IPS-18a (cell line): ENCODE data around the gene TINAGL1.

Source experiments
- H3K27ac ChIP-seq: one replicate; pipeline ENCODE4 v1.5.1; 2013; ENCODE audit warnings: low read length
- H3K27me3 ChIP-seq: one replicate; pipeline ENCODE4 v1.6.1; 2013; ENCODE audit warnings: mild to moderate bottlenecking, low read length; ENCODE audit not compliant: control insufficient read depth, insufficient read depth
- H3K36me3 ChIP-seq: one replicate; pipeline ENCODE4 v1.6.1; 2013; ENCODE audit warnings: low read depth, low read length; ENCODE audit not compliant: control insufficient read depth
- H3K4me1 ChIP-seq: one replicate; pipeline ENCODE4 v1.6.1; 2013; ENCODE audit warnings: low read depth, low read length; ENCODE audit not compliant: control insufficient read depth
- H3K4me3 ChIP-seq: one replicate; pipeline ENCODE4 v1.5.1; 2013; ENCODE audit warnings: low read length
- H3K9ac ChIP-seq: one replicate; pipeline ENCODE4 v1.6.1; 2013; ENCODE audit warnings: mild to moderate bottlenecking, low read length, moderate library complexity
- H3K9me3 ChIP-seq: one replicate; pipeline ENCODE4 v1.6.1; 2013; ENCODE audit warnings: low read depth, low read length; ENCODE audit not compliant: control insufficient read depth

The TINAGL1 gene

DNA sequence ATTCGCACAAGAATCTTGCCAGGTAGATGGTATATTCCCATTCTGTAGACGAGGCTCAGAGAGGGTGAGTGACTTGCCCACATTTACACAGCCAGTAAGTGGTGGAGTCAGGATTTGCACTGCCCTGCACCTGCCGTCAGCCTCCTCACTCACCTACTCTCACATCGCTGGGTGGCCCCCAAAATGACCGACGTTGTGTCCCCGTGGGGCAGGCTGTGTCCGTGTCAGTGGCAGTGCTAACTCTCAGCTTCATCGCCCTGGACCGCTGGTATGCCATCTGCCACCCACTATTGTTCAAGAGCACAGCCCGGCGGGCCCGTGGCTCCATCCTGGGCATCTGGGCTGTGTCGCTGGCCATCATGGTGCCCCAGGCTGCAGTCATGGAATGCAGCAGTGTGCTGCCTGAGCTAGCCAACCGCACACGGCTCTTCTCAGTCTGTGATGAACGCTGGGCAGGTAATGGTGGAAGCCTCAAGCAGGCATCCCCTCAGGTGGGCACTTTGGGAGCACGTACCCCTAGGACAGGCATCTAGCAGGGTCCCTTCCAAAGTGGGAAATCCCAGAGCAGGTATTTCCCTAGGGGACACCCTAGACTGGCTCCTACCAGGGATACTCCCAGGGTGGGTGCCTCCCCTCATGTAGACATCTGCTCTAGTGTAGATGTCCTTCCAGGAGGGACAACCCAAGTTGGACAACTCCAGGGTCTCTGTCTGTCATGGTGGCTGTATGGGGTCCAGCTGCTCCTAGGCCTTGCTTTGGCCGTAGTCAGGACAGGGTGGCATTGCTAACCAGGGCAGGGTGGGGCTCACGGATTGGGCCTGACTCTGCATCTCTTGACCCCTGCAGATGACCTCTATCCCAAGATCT is 44.5 kb downstream of the TINAGL1 start:
- H3K4me1 ChIP-seq: no peaks in the 10 kb centered on the region
- H3K36me3 ChIP-seq: no peaks in the 10 kb centered on the region
- no peak overlapping the region for H3K9ac ChIP-seq
- H3K27ac ChIP-seq: no peak overlapping the region
- no peak overlapping the region for H3K4me3 ChIP-seq
- H3K27me3 ChIP-seq: peaks cover 20% of the 10 kb centered on the region
- H3K9me3 ChIP-seq: no peaks in the 10 kb centered on the region

DNA sequence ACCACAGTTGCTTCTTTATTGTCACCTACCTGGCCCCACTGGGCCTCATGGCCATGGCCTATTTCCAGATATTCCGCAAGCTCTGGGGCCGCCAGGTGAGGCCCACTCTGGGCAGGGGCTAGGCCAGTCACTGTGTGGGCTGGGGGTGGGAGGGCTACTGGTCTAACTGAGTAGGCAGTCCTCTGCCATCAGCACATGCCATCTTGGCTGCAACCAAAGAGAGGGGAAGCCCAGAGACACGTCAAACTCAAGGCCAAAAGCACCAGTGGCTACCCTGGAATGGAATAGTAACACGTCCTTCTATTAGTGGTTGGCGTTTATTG is 45.1 kb downstream of the TINAGL1 start:
- Histone ChIP-seq H3K4me3 (no peak overlapping the region), H3K27me3 (peaks cover 14% of the 10 kb centered on the region), H3K4me1 (no peaks in the 10 kb centered on the region), H3K9me3 (no peaks in the 10 kb centered on the region), H3K36me3 (no peaks in the 10 kb centered on the region), H3K9ac (no peak overlapping the region), H3K27ac (no peak overlapping the region)

DNA sequence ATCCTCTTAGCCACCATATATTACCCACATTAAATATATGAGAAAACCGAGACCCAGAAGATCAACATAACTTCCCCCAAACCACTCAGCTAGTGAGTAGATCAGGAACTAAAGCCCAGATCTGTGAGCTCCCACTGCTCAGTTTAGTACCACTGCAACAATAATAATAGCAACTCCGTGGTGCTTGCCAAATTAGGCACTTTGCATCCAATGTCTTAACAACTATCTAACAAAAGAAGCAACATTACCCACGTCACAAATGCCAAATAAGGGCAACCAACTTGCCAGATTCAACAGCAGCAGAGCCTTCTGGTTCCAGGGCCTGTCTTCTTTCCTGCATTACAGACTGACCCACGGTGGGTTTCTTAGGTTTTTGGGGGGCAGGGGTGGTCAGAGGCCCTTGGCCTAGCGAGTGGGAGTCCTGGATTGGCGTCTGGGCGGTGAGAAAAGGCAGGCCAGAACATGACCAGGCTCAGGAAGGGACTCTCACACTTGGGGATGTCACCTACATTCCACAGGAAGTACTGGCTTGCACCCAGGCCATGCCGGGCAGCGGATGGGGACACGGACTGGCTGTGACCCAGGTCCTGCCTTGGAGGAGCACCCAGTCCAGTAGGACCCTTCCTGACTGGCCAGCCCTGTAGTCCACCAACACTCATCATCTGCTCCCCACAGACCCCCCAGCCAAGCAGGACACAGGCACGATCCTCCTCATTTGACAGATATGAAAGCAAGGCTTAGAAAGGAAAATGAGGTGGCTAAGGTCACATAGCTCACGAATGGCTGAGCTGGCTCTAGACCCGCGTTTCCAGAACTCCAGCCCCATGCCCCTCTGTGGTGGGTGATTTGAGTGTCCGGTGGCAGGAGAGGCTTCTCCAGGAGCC is 45.8 kb downstream of the TINAGL1 start:
- no peak overlapping the region for H3K4me3 ChIP-seq
- H3K9ac ChIP-seq: no peak overlapping the region
- H3K36me3 ChIP-seq: no peaks in the 10 kb centered on the region
- H3K27ac ChIP-seq: no peak overlapping the region
- H3K27me3 ChIP-seq: peaks cover 7% of the 10 kb centered on the region
- H3K4me1 ChIP-seq: no peaks in the 10 kb centered on the region
- H3K9me3 ChIP-seq: no peaks in the 10 kb centered on the region

DNA sequence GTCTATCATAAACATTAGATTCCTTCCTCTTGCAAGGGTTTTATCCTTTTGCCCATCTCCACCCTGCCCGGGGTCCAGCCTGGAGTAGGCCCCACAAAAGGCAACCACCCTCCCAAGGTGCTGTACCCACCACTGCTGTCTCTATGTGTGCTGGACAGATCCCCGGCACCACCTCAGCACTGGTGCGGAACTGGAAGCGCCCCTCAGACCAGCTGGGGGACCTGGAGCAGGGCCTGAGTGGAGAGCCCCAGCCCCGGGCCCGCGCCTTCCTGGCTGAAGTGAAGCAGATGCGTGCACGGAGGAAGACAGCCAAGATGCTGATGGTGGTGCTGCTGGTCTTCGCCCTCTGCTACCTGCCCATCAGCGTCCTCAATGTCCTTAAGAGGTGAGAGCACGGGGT is 47.0 kb downstream of the TINAGL1 start:
- Histone ChIP-seq H3K4me3 (no peak overlapping the region), H3K4me1 (no peaks in the 10 kb centered on the region), H3K9ac (no peak overlapping the region), H3K27ac (no peak overlapping the region), H3K36me3 (peaks cover 4% of the 10 kb centered on the region), H3K9me3 (no peaks in the 10 kb centered on the region), H3K27me3 (no peaks in the 10 kb centered on the region)

DNA sequence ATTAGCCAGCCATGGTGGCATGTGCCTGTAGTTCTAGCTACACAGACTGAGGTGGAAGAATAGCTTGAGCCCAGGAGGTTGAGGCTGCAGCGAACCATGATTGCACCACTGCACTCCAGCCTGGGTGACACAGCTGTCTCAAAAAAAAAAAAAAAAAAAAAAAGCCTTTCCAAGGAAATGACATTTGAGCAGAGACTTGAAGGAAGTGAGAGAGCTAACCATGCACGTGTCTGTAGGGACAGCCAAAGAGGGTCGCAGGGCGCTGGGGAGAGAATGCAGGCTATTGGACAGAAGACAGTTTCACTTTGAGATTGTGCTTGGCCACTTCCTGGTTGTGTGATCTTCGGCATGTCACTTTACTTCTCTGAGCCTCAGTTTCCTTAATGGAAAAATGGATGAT is 48.0 kb downstream of the TINAGL1 start:
- H3K36me3 ChIP-seq: peaks cover 10% of the 10 kb centered on the region
- H3K27ac ChIP-seq: no peak overlapping the region
- no peak overlapping the region for H3K9ac ChIP-seq
- H3K27me3 ChIP-seq: no peaks in the 10 kb centered on the region
- H3K4me3 ChIP-seq: no peak overlapping the region
- no peaks in the 10 kb centered on the region for H3K9me3 ChIP-seq
- no peaks in the 10 kb centered on the region for H3K4me1 ChIP-seq

DNA sequence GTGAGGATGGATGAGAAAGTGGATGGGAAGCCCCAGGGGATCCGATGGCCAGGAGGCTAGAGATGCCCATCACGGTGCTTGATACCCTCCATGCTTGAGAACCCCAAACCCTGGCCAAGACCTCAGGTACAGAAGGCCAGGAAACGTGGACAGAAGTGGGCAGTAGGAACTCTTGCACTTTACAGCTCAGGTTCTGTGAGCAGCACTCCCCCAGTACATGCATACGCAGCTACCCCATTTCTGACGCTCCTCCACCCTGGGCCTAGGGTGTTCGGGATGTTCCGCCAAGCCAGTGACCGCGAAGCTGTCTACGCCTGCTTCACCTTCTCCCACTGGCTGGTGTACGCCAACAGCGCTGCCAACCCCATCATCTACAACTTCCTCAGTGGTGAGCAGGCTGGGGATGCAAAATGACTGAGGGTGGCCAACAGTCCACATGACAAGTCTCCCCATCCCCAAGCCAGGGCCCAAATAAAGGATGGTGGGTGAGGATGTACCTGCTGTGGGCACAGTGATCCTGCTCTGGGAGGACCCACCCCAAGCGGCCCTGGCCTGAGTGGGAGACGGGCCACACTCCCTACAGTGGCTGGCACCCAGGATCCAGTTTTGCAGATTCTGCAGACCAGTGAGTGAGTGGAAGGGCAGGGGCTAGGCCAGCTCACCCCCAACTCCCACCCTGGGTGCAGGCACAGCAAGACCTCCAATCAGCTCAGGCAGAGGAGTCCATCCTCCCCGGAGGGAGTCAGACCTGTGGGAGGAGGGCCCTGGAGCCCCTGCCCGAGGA is 48.6 kb downstream of the TINAGL1 start:
- H3K9ac ChIP-seq: no peak overlapping the region
- H3K4me1 ChIP-seq: no peaks in the 10 kb centered on the region
- no peak overlapping the region for H3K4me3 ChIP-seq
- no peak overlapping the region for H3K27ac ChIP-seq
- no peaks in the 10 kb centered on the region for H3K9me3 ChIP-seq
- peaks cover 11% of the 10 kb centered on the region for H3K36me3 ChIP-seq
- H3K27me3 ChIP-seq: no peaks in the 10 kb centered on the region

DNA sequence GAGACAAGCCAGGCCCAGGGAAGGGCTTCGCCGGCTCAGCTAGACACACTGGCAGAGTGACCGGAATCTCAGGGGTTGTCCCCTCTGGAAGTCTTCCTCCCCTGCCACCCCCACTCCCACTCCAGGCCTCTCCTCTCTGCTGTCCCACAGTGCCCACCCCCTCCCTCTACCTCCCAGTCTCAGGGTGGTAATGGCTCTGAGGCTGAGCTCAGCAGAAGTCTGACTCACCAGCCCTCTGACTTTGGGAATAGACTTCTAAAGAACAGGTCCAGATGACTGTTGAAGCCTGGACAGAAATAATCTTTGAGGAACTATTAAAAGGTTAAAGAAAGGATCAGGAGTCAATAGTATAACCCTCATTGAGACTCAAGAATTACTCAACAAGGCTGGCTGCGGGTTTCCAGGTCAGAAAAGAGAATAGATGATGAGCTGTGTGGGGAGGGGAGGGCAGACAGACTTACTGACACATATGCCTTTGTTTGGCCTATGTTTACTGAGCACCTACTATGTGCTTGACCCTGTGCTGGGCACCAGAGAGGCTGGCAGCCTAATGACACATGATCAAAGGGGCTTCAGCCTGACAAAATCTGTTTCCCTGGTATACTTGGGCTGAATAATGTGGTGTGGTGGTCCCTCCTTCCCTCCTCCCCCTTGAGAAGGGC is 49.4 kb downstream of the TINAGL1 start:
- Histone ChIP-seq H3K9me3 (no peaks in the 10 kb centered on the region), H3K27ac (no peak overlapping the region), H3K27me3 (no peaks in the 10 kb centered on the region), H3K9ac (no peak overlapping the region), H3K4me3 (no peak overlapping the region), H3K36me3 (peaks cover 18% of the 10 kb centered on the region), H3K4me1 (no peaks in the 10 kb centered on the region)

DNA sequence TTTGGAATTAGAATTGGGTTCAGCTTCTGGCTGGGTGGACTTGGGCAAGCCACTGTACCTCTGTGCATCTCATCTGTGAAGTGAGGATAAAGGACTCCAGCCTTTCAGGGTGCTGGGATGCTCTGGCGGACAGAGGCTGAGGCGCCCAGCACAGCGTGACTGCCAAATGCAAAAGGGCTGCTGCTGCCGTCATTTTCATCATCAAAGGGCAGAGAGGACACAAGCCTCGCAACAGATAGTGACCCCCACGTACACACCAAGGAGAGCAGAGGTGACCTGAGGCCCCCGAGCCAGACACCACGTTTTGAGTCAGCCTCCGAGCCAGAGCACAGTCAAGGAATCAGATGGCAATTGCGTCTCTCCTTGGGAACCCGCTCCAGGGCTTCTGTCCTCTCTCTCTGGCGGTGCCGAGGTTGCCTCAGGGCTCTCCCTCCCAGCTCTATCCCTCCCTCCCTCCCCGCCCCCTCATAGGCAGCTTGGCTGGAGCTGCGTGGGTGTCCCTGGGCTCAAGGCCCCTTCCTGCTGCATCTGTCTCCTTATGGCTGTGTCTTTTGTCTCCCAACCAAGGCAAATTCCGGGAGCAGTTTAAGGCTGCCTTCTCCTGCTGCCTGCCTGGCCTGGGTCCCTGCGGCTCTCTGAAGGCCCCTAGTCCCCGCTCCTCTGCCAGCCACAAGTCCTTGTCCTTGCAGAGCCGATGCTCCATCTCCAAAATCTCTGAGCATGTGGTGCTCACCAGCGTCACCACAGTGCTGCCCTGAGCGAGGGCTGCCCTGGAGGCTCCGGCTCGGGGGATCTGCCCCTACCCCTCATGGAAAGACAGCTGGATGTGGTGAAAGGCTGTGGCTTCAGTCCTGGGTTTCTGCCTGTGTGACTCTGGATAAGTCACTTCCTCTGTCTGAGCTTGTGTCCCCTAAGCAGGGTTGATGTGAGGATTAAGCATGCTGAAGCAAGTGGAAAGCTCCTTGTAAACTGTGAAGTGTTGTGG is 50.2 kb downstream of the TINAGL1 start:
- H3K4me1 ChIP-seq: no peaks in the 10 kb centered on the region
- H3K27ac ChIP-seq: no peak overlapping the region
- no peak overlapping the region for H3K4me3 ChIP-seq
- no peaks in the 10 kb centered on the region for H3K27me3 ChIP-seq
- no peaks in the 10 kb centered on the region for H3K9me3 ChIP-seq
- no peak overlapping the region for H3K9ac ChIP-seq
- H3K36me3 ChIP-seq: peaks cover 23% of the 10 kb centered on the region

DNA sequence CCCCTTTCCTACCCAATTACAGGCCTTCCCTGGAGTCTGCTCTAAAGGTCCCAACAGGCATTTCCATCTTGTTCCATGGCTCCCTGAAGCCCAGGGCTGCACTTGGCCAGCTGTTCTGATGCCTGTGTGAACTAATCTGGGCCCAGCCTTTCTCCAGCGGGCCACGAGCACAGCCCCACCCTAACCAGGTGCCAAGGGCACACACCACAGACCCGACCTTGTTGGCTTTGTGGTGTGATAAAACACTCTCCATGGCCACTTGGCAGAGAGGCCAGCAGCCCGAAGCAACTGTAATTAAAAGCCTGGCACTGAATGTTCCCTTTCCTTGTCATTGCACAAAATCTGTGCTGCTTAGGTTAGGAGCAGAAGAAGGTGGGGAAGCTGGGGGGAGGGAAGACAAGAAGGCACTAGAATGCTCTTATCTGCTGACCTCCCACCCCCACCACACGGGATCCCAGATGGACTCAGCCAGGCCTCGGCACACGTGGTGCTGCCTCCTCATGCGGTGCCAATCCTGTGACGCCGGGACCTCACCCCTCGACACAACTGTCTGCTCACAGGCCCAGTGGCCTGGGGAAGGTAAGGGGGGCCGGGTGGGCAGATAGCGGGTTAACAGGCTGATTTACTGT is 51.1 kb downstream of the TINAGL1 start:
- H3K9me3 ChIP-seq: no peaks in the 10 kb centered on the region
- H3K27ac ChIP-seq: no peak overlapping the region
- no peak overlapping the region for H3K9ac ChIP-seq
- H3K4me1 ChIP-seq: no peaks in the 10 kb centered on the region
- H3K27me3 ChIP-seq: no peaks in the 10 kb centered on the region
- H3K4me3 ChIP-seq: no peak overlapping the region
- peaks cover 23% of the 10 kb centered on the region for H3K36me3 ChIP-seq

DNA sequence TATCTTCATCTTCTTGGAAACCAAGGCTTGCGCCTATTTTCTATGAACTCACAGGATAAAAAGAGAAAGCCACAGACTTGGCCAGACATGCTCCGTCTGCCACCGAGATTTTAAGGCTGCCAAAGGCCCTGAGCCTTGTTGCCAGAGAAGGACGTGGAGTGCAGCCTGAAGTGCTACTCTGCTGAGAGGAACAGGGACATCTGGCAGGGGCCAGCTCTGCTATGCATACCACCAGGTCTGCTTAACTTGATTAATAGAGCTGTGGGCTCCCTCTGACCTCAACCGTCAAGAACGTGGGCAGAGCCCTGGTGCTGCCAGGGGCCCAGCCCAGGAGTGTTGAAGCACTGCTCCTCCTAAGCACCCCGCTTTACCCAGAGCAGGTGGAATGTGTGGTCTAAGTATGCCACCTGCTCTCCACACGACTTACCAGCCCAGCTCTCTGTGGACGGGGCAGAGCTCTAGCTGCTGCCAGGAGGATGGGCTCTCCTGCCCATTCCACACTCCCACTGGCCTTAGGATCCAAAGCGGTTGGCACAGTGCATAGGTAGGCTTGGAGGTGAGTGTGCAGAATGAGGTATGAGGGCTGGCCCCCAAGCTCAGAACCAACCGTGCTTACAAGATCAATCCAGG is 51.7 kb downstream of the TINAGL1 start:
- no peak overlapping the region for H3K4me3 ChIP-seq
- no peak overlapping the region for H3K27ac ChIP-seq
- H3K36me3 ChIP-seq: peaks cover 29% of the 10 kb centered on the region
- H3K27me3 ChIP-seq: no peaks in the 10 kb centered on the region
- H3K4me1 ChIP-seq: no peaks in the 10 kb centered on the region
- no peak overlapping the region for H3K9ac ChIP-seq
- no peaks in the 10 kb centered on the region for H3K9me3 ChIP-seq
